HG03521 (cell line): ENCODE measurements around the gene PTPRT.
"Not testable (repeated sequence)": the region's sequence is repeated elsewhere in the genome, so short reads cannot be mapped to it uniquely, and the experiment has no call there.

Source experiments
- ATAC-seq: cut with Tn5 transposase; IDR thresholded peaks from one replicate; pipeline ENCODE4 v1.9.1; 2021; ENCODE audit warnings: mild to moderate bottlenecking, moderate library complexity; ENCODE audit not compliant: unreplicated experiment

PTPRT gene

GRCh38 chr20:42255821-42256220 lies 933.9 kb downstream of the PTPRT start:
- ATAC-seq = no peak

GRCh38 chr20:42254673-42255072 lies 935.0 kb downstream of the PTPRT start:
- ATAC-seq = no peak

GRCh38 chr20:42252116-42252515 lies 937.6 kb downstream of the PTPRT start:
- ATAC-seq = no peak

DNA sequence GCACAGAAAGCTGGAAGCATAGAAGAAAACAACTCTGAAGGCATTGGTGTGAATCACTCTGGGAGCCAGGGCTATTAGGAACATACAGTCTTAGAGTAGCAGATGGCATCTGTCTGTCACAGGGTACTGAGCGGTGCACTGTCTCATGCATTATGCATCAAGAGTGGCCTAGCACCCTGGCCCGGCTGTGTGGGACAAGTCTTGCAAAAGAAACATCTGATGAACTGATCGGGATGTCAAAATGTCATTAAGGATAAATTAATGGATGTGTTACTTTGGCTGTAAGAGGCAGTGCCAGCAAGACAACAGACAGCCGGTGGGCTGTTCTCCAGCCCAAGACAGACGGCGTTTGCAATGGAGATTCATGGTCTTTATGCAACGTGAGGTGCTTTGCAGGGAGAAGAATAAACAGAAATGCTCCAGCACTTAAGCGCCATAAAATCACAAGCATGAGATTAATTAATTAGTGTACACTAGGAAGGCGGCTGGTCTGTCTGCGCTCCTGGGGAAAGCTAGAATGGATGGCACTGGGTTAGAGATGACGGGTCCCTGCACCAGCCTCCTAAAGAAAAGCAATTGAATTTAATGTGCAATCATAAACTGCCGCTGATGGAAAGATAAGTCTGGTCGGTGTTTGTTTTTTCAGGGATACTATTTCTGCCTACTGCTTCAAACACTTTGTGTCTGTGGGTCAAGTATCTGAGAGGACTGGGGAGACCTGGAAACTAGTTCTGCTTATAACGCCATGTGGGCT lies 970.9 kb downstream of the PTPRT start:
- ATAC-seq = no peak

GRCh38 chr20:42214074-42214473 lies 975.6 kb downstream of the PTPRT start:
- no peak for ATAC-seq

GRCh38 chr20:42212391-42212790 lies 977.3 kb downstream of the PTPRT start:
- ATAC-seq = no peak

DNA sequence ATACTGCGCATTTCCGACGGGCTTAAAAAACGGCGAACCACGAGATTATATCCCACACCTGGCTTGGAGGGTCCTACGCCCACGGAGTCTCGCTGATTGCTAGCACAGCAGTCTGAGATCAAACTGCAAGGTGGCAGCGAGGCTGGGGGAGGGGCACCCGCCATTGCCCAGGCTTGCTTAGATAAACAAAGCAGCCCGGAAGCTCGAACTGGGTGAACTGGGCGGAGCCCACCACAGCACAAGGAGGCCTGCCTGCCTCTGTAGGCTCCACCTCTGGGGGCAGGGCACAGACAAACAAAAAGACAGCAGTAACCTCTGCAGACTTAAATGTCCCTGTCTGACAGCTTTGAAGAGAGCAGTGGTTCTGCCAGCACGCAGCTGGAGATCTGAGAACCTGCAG lies 983.1 kb downstream of the PTPRT start:
- ATAC-seq = not testable (repeated sequence)

DNA sequence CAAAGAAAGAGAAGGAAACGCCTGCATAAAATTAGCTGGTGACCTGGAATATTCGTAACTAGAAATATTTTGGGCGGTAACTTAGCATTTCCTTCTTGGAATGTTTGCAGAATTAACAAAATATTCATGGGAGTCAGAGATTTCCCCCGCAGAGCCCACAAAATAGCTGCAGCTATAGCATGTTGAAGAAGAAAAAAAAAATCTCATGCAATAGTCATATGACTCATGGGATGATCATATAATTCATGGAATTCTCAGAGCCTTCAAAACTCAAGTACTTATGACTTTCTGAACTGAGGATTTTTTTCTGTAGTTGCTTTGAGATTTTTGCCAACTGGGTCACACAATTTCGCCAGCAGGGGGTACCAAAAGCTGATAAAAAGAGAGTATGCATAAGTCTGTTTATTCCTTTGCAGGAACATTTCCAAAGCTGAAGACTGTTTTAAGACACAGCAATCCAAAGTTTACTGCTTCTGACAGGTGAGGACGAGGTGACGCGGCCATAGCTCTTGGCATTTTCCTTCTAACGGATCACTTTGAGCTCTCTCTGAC lies 985.5 kb downstream of the PTPRT start:
- no peak for ATAC-seq

GRCh38 chr20:42197599-42197998 lies 992.1 kb downstream of the PTPRT start:
- no peak for ATAC-seq

- ATAC-seq = no peak
These were observed 996.6 kb downstream of the PTPRT start for GRCh38 chr20:42193119-42193518.

DNA sequence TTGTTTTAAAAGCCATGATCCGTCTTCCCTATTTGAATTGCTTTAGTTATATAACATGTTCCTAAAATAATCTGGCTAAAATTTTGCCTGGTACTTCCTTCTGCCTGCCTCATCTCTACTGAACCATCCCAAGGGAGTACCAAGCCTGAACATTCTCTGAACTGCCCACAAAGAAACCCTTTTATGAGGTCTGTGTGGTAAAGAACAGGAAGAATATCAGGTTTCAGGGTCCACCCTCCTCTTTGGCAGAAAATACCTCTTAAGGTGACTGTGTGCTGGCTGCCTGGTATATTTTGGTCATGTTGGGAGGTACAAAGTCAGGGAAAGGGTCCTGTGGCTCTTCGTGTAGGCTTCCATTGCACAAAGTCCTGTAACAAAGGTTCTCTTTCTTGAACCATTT lies 997.4 kb downstream of the PTPRT start:
- ATAC-seq = no peak

DNA sequence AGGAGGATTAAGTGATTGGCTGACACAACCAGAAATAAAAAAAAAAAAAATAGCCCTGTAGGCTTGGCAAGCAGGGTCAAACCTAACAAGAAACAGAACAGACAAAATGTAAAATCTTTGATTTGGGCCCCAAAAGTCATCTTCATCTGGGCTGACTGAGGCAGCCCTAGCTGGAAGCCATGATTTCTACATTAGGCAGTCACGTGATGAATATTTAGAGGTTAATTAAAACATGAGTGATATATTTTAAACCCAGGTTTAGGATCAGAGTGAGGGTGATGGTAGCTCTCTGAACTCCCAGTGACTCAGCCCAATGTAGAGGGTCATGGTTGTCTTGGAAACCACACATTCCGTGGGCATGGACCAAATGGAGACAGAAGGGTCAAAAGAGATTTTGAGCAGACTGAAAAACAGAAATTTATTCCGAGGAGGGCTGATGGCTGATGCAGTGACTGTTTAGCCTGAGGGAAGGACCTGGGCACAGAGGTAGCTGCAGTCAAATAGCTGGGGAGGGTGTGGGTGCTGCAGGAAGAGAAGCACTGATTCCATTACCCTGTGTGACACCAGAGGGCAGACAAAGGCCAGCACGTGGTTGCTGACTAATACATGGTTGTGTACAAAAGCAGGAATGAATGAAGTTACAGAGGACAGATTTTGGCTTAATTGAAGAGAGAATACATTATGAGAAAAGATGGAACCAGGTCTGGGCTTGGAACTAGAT lies 998.4 kb downstream of the PTPRT start:
- no peak for ATAC-seq

GRCh38 chr20:42190084-42190483 lies 999.6 kb downstream of the PTPRT start:
- ATAC-seq = no peak

- no peak for ATAC-seq
These were observed 1003.4 kb downstream of the PTPRT start for GRCh38 chr20:42186337-42186736.

DNA sequence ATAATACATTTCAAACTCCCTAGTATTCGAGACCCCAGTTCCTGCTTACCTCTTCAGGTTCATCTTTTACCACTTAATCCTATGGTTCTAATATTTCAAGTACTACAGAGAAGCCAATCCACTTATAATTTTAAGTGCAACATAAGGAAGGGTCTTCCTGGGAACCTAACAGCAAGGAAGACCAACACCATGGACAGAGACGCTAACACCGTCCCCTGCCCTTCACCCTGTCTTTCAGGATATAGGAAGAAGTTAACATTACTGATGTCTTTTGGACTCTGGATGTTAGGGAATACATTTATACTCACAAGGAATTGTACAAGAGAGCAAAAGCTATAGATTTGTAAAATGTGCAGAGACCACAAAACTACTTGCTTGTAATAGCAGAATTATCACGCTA lies 1006.6 kb downstream of the PTPRT start:
- ATAC-seq = no peak

DNA sequence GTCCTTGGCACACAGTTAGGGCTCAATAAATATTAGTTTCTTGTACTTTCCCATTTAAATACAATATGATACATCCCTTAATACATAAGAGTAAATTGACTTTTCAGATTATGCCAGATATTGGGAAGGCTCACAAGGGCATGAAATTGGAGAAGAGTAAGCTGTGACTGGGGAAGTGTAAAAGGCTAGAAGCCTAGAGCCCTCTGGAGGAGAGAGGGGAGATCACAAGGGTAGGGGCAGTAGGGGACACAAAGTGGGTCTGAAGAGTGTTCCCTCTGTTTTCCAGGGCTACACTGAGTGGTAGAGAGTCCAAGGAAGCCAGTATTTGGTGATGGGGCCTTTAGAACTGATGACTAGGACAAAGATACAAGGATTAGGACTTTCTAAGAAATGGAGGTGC lies 1008.6 kb downstream of the PTPRT start:
- no peak for ATAC-seq

GRCh38 chr20:42179768-42180167 lies 1009.9 kb downstream of the PTPRT start:
- ATAC-seq = no peak

DNA sequence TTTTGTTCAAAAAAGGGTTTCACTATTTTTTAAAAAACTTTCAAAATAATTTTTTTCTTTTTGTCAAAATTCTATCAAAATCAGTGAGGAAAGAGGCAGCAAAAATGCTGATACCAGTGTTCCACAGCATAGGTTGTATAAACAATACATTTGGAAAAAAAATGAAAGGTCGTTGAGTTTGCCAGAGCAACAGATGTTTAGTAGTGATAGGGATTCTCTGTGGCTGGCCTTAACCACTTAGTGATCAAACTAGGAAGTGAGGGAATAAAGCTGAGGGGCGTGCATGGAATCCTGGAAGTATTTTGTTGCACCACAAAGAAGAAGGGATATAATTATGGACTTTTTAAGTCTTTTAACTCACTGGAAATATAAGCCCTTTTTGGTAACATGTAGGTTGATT lies 1016.3 kb downstream of the PTPRT start:
- no peak for ATAC-seq

- ATAC-seq = no peak
These were observed 1025.4 kb downstream of the PTPRT start for GRCh38 chr20:42164121-42164890.

GRCh38 chr20:42161228-42161829 lies 1028.4 kb downstream of the PTPRT start:
- ATAC-seq = no peak

DNA sequence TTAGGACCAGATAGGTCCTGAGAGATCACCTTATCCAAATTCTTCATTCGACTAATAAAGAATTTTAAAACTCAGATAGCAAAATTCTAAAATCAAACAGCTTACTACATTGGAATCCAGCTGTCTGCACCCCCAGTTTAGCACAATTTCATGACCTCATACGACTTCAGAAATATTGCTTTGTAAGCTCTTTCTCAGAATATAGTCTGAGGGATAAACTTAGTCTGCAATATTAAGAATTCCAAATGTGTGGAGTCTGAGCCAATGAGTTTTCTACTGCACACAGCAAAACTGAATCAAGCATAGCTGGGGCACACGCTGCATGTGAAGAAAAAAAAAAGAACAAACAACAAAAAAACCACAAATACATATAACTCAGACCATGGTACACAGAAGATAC lies 1029.9 kb downstream of the PTPRT start:
- no peak for ATAC-seq
